GM06990 (cell line): ENCODE data around the gene CMTM7.

ENCODE experiments used
- DNase-seq: peaks from one replicate; pipeline ENCODE4 v3.0.0-alpha.2; 2011; ENCODE audit not compliant: insufficient read length; ENCODE audit errors: extremely low read depth
- H3K27me3 ChIP-seq: replicated peaks from 2 replicates; pipeline ENCODE4 v1.6.0; 2011; ENCODE audit warnings: low read length; ENCODE audit not compliant: control insufficient read depth, insufficient read depth
- H3K36me3 ChIP-seq: 2 replicates; pipeline ENCODE4 v1.5.1; 2011; ENCODE audit warnings: low read length; ENCODE audit not compliant: control insufficient read depth, insufficient read depth
- H3K4me3 ChIP-seq: replicated peaks from 2 replicates; pipeline ENCODE4 v1.5.1; 2011; ENCODE audit warnings: low read depth, mild to moderate bottlenecking, control low read depth, low read length
- CTCF ChIP-seq: IDR thresholded peaks from 2 replicates; pipeline ENCODE4 v1.5.1; 2011; ENCODE audit warnings: low read length, control low read depth, mild to moderate bottlenecking, inconsistent platforms; ENCODE audit not compliant: insufficient read depth, poor library complexity, severe bottlenecking

The CMTM7 gene

GRCh38 chr3:32404714-32405113 lies 13.1 kb downstream of the CMTM7 start:
- H3K4me3 ChIP-seq: no peak overlapping the region
- no peak for TF ChIP-seq CTCF
- H3K36me3 ChIP-seq: no peaks in the 10 kb centered on the region
- no peak for DNase-seq
- no peaks in the 10 kb centered on the region for H3K27me3 ChIP-seq

GRCh38 chr3:32405155-32405554 lies 13.5 kb downstream of the CMTM7 start:
- no peak for DNase-seq
- H3K4me3 ChIP-seq: no peak overlapping the region
- H3K27me3 ChIP-seq: no peaks in the 10 kb centered on the region
- H3K36me3 ChIP-seq: no peaks in the 10 kb centered on the region
- TF ChIP-seq CTCF: no peak

- no peak overlapping the region for H3K4me3 ChIP-seq
- H3K36me3 ChIP-seq: no peaks in the 10 kb centered on the region
- no peak for TF ChIP-seq CTCF
- no peak for DNase-seq
- H3K27me3 ChIP-seq: no peaks in the 10 kb centered on the region; the same call in 1 of the 2 replicates
Observed at GRCh38 chr3:32405711-32406323, 14.2 kb downstream of the CMTM7 start.

GRCh38 chr3:32406486-32407408 lies 15.1 kb downstream of the CMTM7 start:
- Histone ChIP-seq H3K36me3 (no peaks in the 10 kb centered on the region), H3K4me3 (no peak overlapping the region), H3K27me3 (no peaks in the 10 kb centered on the region; the same call in 1 of the 2 replicates)
- no peak for TF ChIP-seq CTCF
- no peak for DNase-seq

- Histone ChIP-seq H3K27me3 (no peaks in the 10 kb centered on the region; the same call in 1 of the 2 replicates), H3K4me3 (no peak overlapping the region), H3K36me3 (no peaks in the 10 kb centered on the region)
- DNase-seq: no peak
- no peak for TF ChIP-seq CTCF
Observed at GRCh38 chr3:32410367-32411246, 19.0 kb downstream of the CMTM7 start.
